HG03060 (cell line): ENCODE data around the gene CHD9NB.
"Not testable (repeated sequence)": the region's sequence is repeated elsewhere in the genome, so short reads cannot be mapped to it uniquely, and the experiment has no call there.

Experiments
- ATAC-seq: cut with Tn5 transposase; IDR thresholded peaks from one replicate; pipeline ENCODE4 v1.9.1; 2021; ENCODE audit warnings: low read depth, moderate number of reproducible peaks; ENCODE audit not compliant: unreplicated experiment

The CHD9NB gene

GRCh38 chr16:53084746-53085334 is 32.1 kb upstream of the CHD9NB start:
- ATAC-seq = no peak

GRCh38 chr16:53084141-53084541 is 31.4 kb upstream of the CHD9NB start:
- ATAC-seq = no peak

GRCh38 chr16:53083119-53083518 is 30.4 kb upstream of the CHD9NB start:
- ATAC-seq = no peak

GRCh38 chr16:53082509-53082908 is 29.8 kb upstream of the CHD9NB start:
- no peak for ATAC-seq

GRCh38 chr16:53081686-53082407 is 29.1 kb upstream of the CHD9NB start:
- ATAC-seq = no peak

GRCh38 chr16:53081032-53081424 is 28.3 kb upstream of the CHD9NB start:
- no peak for ATAC-seq

- no peak for ATAC-seq
These were observed 27.8 kb upstream of the CHD9NB start for GRCh38 chr16:53080345-53081031.

- no peak for ATAC-seq
These were observed 26.2 kb upstream of the CHD9NB start for GRCh38 chr16:53078765-53079485.

- no peak for ATAC-seq
These were observed 25.6 kb upstream of the CHD9NB start for GRCh38 chr16:53078247-53078646.

GRCh38 chr16:53075461-53075860 is 22.8 kb upstream of the CHD9NB start:
- ATAC-seq = not testable (repeated sequence)

GRCh38 chr16:53074296-53074695 is 21.6 kb upstream of the CHD9NB start:
- not testable (repeated sequence) for ATAC-seq

- ATAC-seq = no peak
These were observed 20.3 kb upstream of the CHD9NB start for GRCh38 chr16:53073022-53073421.

GRCh38 chr16:53071748-53072301 is 19.1 kb upstream of the CHD9NB start:
- ATAC-seq = no peak

GRCh38 chr16:53069772-53070171 is 17.1 kb upstream of the CHD9NB start:
- no peak for ATAC-seq

GRCh38 chr16:53068423-53068833 is 15.7 kb upstream of the CHD9NB start:
- ATAC-seq = peak; percentile 43

GRCh38 chr16:53067675-53068074 is 15.0 kb upstream of the CHD9NB start:
- no peak for ATAC-seq

- no peak for ATAC-seq
These were observed 12.9 kb upstream of the CHD9NB start for GRCh38 chr16:53065461-53066061.

GRCh38 chr16:53064081-53064578 is 11.4 kb upstream of the CHD9NB start:
- ATAC-seq = no peak

GRCh38 chr16:53061701-53062159 is 9.0 kb upstream of the CHD9NB start:
- ATAC-seq = peak; percentile 76

GRCh38 chr16:53061256-53061655 is 8.6 kb upstream of the CHD9NB start:
- ATAC-seq = peak; percentile 9
